PC-3 (cell line): Measurements from ENCODE around the gene STX1A. TPM values are rescaled to one million over a fixed set of nuclear protein-coding genes. Genes with fewer than 3 reads are reported as not detected.

Experiments used
- ATAC-seq: fragments of 200-7000 bp; cut with Tn5 transposase; 2 replicates; pipeline ENCODE4 v1.9.1; 2020; ENCODE audit warnings: mild to moderate bottlenecking, moderate library complexity
- BruUV-seq: library from RNA; stranded (reverse); fragments of 400-500 nt; replicated peaks from 2 replicates; lab custom pipeline; 2021; lab: Mats Ljungman, UMichigan
- CTCF ChIA-PET: fragments of 300-600 bp; sonication (Branson Sonifier 250); formaldehyde crosslinking; loops from one replicate; lab custom pipeline; 2022; ENCODE audit warnings: antibody characterized with exemption; lab: Charles Lee
- POLR2A ChIA-PET: fragments of 300-600 bp; sonication (Branson Sonifier 250); formaldehyde crosslinking; loops from one replicate; lab custom pipeline; 2022; ENCODE audit warnings: antibody characterized with exemption; ENCODE audit not compliant: unreplicated experiment; lab: Charles Lee
- DNase-seq: peaks from one replicate; pipeline ENCODE4 v3.0.0-alpha.2; 2015
- H2AFZ ChIP-seq: fragments of 300-600 bp; sonication (generic); 2 replicates; pipeline ENCODE4 v1.6.0; 2016; ENCODE audit warnings: antibody characterized with exemption, low read length
- H3F3A ChIP-seq: fragments of 300-600 bp; sonication (generic); one replicate; pipeline ENCODE4 v1.6.0; 2017; ENCODE audit warnings: antibody characterized with exemption, low read length, control low read depth, mild to moderate bottlenecking; ENCODE audit not compliant: unreplicated experiment
- H3K27ac ChIP-seq: fragments of 300-600 bp; sonication (generic); 2 replicates; pipeline ENCODE4 v1.5.1; 2016; ENCODE audit warnings: mild to moderate bottlenecking, low read length
- H3K27me3 ChIP-seq: fragments of 300-600 bp; sonication (generic); 2 replicates; pipeline ENCODE4 v1.6.1; 2016; ENCODE audit warnings: low read length, mixed read lengths
- H3K36me3 ChIP-seq: fragments of 300-600 bp; sonication (generic); 2 replicates; pipeline ENCODE4 v1.6.1; 2016; ENCODE audit warnings: low read depth, mixed run types, low read length, mixed read lengths
- H3K4me1 ChIP-seq: fragments of 300-600 bp; sonication (generic); 2 replicates; pipeline ENCODE4 v1.5.1; 2016; ENCODE audit warnings: low read length; ENCODE audit not compliant: insufficient read depth
- H3K4me2 ChIP-seq: fragments of 300-600 bp; sonication (generic); 2 replicates; pipeline ENCODE4 v1.6.0; 2016; ENCODE audit warnings: low read length
- H3K4me3 ChIP-seq: fragments of 300-600 bp; sonication (generic); 2 replicates; pipeline ENCODE4 v1.5.1; 2016; ENCODE audit warnings: mild to moderate bottlenecking, low read length, mixed read lengths
- H3K79me2 ChIP-seq: fragments of 300-600 bp; sonication (generic); 2 replicates; pipeline ENCODE4 v1.6.1; 2017; ENCODE audit warnings: low read length, mixed read lengths
- H3K9ac ChIP-seq: fragments of 300-600 bp; sonication (generic); 2 replicates; pipeline ENCODE4 v1.6.0; 2016; ENCODE audit warnings: mild to moderate bottlenecking, low read length
- H3K9me2 ChIP-seq: fragments of 300-600 bp; sonication (generic); replicated peaks from 2 replicates; pipeline ENCODE4 v1.6.1; 2016; ENCODE audit warnings: mixed run types, low read length, mixed read lengths
- H3K9me3 ChIP-seq: fragments of 300-600 bp; sonication (generic); 2 replicates; pipeline ENCODE4 v1.6.1; 2016; ENCODE audit warnings: low read length, mixed read lengths
- H4K20me1 ChIP-seq: fragments of 300-600 bp; sonication (generic); 2 replicates; pipeline ENCODE4 v1.6.1; 2016; ENCODE audit warnings: low read length, mixed read lengths
- EZH2 ChIP-seq: fragments of 300-600 bp; sonication (generic); IDR thresholded peaks from one replicate; pipeline ENCODE4 v1.6.1; 2017; ENCODE audit warnings: antibody characterized with exemption, mild to moderate bottlenecking, low read length; ENCODE audit not compliant: unreplicated experiment
- EZH2phosphoT487 ChIP-seq: fragments of 300-600 bp; sonication (generic); IDR thresholded peaks from 2 replicates; pipeline ENCODE4 v1.6.1; 2018; ENCODE audit warnings: mild to moderate bottlenecking, antibody characterized with exemption, low read length, borderline replicate concordance
- intact Hi-C: fragments of 100-400 bp; cut with micrococcal nuclease; formaldehyde crosslinking; loops from 2 replicates; pipeline ENCODE4 v1.9.0; 2023
- total RNA-seq: library from RNA; depleted of rRNA; stranded (reverse); fragments of >200 nt; gene quantifications from 2 replicates; pipeline ENCODE4 v1.2.3, GENCODE V29; 2014
- TF ChIP-seq, protein P1 (sequence below): fragments of 300-600 bp; sonication (generic); conservative IDR thresholded peaks from 2 replicates; pipeline ENCODE4 v1.5.1; 2017; ENCODE audit warnings: antibody characterized with exemption, low read depth, mild to moderate bottlenecking, low read length

Gene STX1A
- total RNA-seq, 1 experiment from 2014 or later: 145 TPM

DNA sequence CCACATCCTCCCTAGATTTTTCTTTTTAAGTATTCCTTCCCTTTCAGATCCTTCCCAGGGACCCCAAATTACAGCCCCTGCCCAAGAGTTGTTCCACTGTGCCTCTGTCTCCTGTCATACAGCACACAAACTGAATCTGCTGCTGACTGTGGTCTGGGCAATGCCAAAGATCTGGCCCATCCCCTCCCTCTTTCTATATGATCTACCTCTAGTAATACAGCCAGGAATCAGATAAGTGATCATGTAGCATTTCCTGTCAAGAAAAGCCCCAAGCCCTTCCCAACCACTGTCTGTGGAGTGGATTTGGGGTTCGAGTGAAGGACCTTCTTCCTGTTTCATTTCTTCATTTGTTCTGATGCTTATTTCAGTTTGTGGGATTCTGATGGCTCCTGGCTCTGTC is 6.7 kb downstream of the STX1A start:
- peaks cover 46% of the 10 kb centered on the region for H4K20me1 ChIP-seq
- TF ChIP-seq EZH2phosphoT487 (no peak), EZH2 (no peak)
- TF ChIP-seq, protein P1, sequence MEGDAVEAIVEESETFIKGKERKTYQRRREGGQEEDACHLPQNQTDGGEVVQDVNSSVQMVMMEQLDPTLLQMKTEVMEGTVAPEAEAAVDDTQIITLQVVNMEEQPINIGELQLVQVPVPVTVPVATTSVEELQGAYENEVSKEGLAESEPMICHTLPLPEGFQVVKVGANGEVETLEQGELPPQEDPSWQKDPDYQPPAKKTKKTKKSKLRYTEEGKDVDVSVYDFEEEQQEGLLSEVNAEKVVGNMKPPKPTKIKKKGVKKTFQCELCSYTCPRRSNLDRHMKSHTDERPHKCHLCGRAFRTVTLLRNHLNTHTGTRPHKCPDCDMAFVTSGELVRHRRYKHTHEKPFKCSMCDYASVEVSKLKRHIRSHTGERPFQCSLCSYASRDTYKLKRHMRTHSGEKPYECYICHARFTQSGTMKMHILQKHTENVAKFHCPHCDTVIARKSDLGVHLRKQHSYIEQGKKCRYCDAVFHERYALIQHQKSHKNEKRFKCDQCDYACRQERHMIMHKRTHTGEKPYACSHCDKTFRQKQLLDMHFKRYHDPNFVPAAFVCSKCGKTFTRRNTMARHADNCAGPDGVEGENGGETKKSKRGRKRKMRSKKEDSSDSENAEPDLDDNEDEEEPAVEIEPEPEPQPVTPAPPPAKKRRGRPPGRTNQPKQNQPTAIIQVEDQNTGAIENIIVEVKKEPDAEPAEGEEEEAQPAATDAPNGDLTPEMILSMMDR: no peak
- no peak for ATAC-seq
- H2AFZ ChIP-seq: no peak overlapping the region
- H3K36me3 ChIP-seq: peaks cover 49% of the 10 kb centered on the region
- intact Hi-C loops: no loop called here
- no TSS peak for BruUV-seq
- no peak overlapping the region for H3K9ac ChIP-seq
- no peak overlapping the region for H3K4me3 ChIP-seq
- POLR2A ChIA-PET: no interaction called here
- H3K4me2 ChIP-seq: no peak overlapping the region
- H3K9me3 ChIP-seq: no peaks in the 10 kb centered on the region
- peaks cover 11% of the 10 kb centered on the region for H3F3A ChIP-seq
- CTCF ChIA-PET: no interaction called here
- H3K27me3 ChIP-seq: no peaks in the 10 kb centered on the region
- DNase-seq: no peak
- peak overlapping the region; percentile 33 for H3K27ac ChIP-seq
- H3K9me2 ChIP-seq: no peaks in the 10 kb centered on the region
- peaks cover 92% of the 10 kb centered on the region for H3K79me2 ChIP-seq
- H3K4me1 ChIP-seq: peaks cover 56% of the 10 kb centered on the region

DNA sequence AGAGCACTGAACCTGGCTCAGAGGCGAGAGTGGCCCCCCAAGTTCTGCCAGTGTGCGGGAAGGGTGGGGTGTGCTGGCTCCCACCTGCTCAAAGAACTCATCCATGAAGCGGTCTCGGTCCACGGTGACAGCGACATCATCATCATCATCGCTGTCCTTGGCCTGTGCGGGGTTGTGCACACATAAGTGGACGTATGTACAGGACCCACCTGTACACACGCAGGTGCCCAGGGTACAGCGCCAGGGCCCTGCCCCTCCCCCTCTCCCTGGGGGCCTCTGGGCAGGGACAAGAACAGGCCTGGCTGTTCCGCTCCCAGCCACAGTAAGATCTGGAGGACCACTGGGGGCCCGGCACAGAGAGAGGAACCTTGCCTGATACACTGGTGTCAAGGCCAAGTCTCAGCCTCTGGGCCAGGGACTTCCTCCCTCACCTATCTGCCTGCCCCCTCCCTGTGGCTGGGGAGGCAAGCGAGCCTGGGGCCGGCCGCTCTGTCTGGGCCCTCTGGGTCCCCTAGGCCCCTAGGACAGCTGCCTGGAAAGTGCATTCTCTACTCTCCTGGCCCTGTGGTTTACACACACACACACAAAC is 10.4 kb downstream of the STX1A start:
- no peak overlapping the region for H3K9ac ChIP-seq
- intact Hi-C loops: no loop called here
- H3K4me2 ChIP-seq: no peak overlapping the region
- peaks cover 4% of the 10 kb centered on the region for H3F3A ChIP-seq
- ChIA-PET POLR2A (no interaction called here), CTCF (no interaction called here)
- no TSS peak for BruUV-seq
- H2AFZ ChIP-seq: no peak overlapping the region
- H3K4me1 ChIP-seq: peaks cover 62% of the 10 kb centered on the region
- DNase-seq (no peak), ATAC-seq (no peak)
- H4K20me1 ChIP-seq: peaks cover 34% of the 10 kb centered on the region
- peak overlapping the region; percentile 25 for H3K27ac ChIP-seq
- H3K9me2 ChIP-seq: no peaks in the 10 kb centered on the region
- H3K4me3 ChIP-seq: no peak overlapping the region
- H3K79me2 ChIP-seq: peaks cover 65% of the 10 kb centered on the region
- H3K36me3 ChIP-seq: peaks cover 39% of the 10 kb centered on the region
- no peaks in the 10 kb centered on the region for H3K27me3 ChIP-seq
- TF ChIP-seq EZH2phosphoT487 (no peak), EZH2 (no peak)
- TF ChIP-seq, protein P1: no peak
- no peaks in the 10 kb centered on the region for H3K9me3 ChIP-seq

DNA sequence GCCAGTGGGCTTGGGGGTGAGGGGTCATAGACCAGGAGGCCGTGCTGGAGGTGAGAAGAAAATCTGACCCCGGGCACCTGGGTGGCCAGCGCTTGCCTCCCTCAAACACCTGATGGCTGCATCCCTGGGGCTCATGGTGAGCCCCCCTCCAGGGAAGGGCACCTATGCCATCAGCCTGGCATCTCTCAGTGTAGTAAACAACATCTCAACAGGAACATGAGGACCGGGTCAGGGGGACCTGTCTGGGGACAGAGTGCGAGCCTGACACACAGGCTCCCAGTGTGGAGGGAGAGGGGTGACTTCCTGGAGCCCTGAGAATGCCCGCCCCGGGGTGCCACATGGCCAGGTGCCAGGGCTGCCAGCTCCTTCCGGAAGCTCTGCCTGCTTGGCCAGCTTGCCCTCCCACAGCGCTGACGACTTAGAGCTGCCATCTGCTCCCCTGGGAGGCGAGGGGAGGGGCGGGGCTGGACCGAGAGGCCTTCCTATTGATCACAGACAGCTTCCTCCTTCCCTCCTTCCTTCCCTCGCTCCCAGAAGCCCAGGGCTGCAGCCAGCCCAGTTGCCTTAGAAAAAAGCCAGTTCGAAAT is 12.3 kb downstream of the STX1A start:
- H3K27ac ChIP-seq: peak overlapping the region; percentile 100
- peak; percentile 36 for ATAC-seq
- ChIA-PET CTCF (interaction anchor here (0.6 to 1.8 kb wide), 6 partner anchors 18 to 100 kb away, joined by 3 to 6 read pairs (median 3); no protein-coding TSS in a partner anchor), POLR2A (interaction anchor here (0.5 to 3.3 kb wide), 11 partner anchors 9 to 327 kb away, joined by 3 to 90 read pairs (median 6); partner anchors contain the start of genes BUD23, DNAJC30 and STX1A)
- H3K36me3 ChIP-seq: peaks cover 40% of the 10 kb centered on the region
- H3K9ac ChIP-seq: peak overlapping the region; percentile 95
- H3K4me2 ChIP-seq: peak overlapping the region; percentile 71
- peaks cover 47% of the 10 kb centered on the region for H3K4me1 ChIP-seq
- H3K79me2 ChIP-seq: peaks cover 53% of the 10 kb centered on the region
- no peaks in the 10 kb centered on the region for H3K9me2 ChIP-seq
- intact Hi-C loops: loop anchor here (1.0 kb wide), 1 partner anchor 8 kb away; no protein-coding TSS in a partner anchor
- BruUV-seq: TSS peak; percentile 17
- no peaks in the 10 kb centered on the region for H3K9me3 ChIP-seq
- H3K27me3 ChIP-seq: no peaks in the 10 kb centered on the region
- H3K4me3 ChIP-seq: peak overlapping the region; percentile 30; the same call in 1 of the 2 replicates
- H4K20me1 ChIP-seq: peaks cover 20% of the 10 kb centered on the region
- no peak overlapping the region for H2AFZ ChIP-seq
- H3F3A ChIP-seq: peaks cover 7% of the 10 kb centered on the region
- DNase-seq: peak; percentile 89
- no peak for TF ChIP-seq EZH2
- no peak for TF ChIP-seq EZH2phosphoT487
- TF ChIP-seq, protein P1: no peak
